Activated T-cell treated with anti-CD3 and anti-CD28 coated beads, Interleukin-2, amount 50 U/mL, for 72 hours (primary cell): ENCODE results near the gene CIRBP. TPM values are rescaled to one million over a fixed set of nuclear protein-coding genes. Genes with fewer than 3 reads are reported as not detected.
"Not testable (repeated sequence)": the region's sequence is repeated elsewhere in the genome, so short reads cannot be mapped to it uniquely, and the experiment has no call there.

Experiments
- ATAC-seq, 2 donors: fragments of 150-1000 bp; cut with Tn5 transposase; replicated peaks in 1 of 2; 2 replicates each; pipeline ENCODE4 v1.10.0; 2021; ENCODE audit warnings: moderate library complexity in 2 of 2, mild to moderate bottlenecking in 1 of 2
- DNase-seq, 2 donors: peaks; one replicate each; pipeline ENCODE4 v3.0.0; 2021 to 2022; ENCODE audit warnings: mixed read lengths in 1 of 2
- H3K27ac Mint-ChIP-seq: one replicate; pipeline ENCODE4 v1.8.0; 2022; ENCODE audit warnings: mild to moderate bottlenecking, moderate library complexity, mixed read lengths
- H3K27me3 Mint-ChIP-seq: one replicate; pipeline ENCODE4 v1.8.0; 2022; ENCODE audit warnings: low read depth, mixed read lengths
- H3K36me3 Mint-ChIP-seq, 2 donors: one replicate each; pipeline ENCODE4 v1.8.0; 2022; ENCODE audit warnings: mixed read lengths in 2 of 2, mild to moderate bottlenecking in 1 of 2; ENCODE audit not compliant: insufficient read depth in 2 of 2
- H3K4me1 Mint-ChIP-seq: one replicate; pipeline ENCODE4 v1.8.0; 2022; ENCODE audit warnings: low read depth, mixed read lengths
- H3K4me3 Mint-ChIP-seq, 2 donors: one replicate each; pipeline ENCODE4 v1.8.0; 2022; ENCODE audit warnings: mild to moderate bottlenecking in 2 of 2, mixed read lengths in 2 of 2, moderate library complexity in 2 of 2
- H3K9me3 Mint-ChIP-seq, 2 donors: one replicate each; pipeline ENCODE4 v1.8.0; 2022; ENCODE audit warnings: mixed read lengths in 2 of 2
- total RNA-seq, 2 donors: library from RNA; stranded (reverse); gene quantifications; one replicate each; pipeline ENCODE4 v1.2.3, GENCODE V29; 2022

Gene CIRBP
- total RNA-seq, 2 donors from 2014 or later = 400 to 456 TPM

DNA sequence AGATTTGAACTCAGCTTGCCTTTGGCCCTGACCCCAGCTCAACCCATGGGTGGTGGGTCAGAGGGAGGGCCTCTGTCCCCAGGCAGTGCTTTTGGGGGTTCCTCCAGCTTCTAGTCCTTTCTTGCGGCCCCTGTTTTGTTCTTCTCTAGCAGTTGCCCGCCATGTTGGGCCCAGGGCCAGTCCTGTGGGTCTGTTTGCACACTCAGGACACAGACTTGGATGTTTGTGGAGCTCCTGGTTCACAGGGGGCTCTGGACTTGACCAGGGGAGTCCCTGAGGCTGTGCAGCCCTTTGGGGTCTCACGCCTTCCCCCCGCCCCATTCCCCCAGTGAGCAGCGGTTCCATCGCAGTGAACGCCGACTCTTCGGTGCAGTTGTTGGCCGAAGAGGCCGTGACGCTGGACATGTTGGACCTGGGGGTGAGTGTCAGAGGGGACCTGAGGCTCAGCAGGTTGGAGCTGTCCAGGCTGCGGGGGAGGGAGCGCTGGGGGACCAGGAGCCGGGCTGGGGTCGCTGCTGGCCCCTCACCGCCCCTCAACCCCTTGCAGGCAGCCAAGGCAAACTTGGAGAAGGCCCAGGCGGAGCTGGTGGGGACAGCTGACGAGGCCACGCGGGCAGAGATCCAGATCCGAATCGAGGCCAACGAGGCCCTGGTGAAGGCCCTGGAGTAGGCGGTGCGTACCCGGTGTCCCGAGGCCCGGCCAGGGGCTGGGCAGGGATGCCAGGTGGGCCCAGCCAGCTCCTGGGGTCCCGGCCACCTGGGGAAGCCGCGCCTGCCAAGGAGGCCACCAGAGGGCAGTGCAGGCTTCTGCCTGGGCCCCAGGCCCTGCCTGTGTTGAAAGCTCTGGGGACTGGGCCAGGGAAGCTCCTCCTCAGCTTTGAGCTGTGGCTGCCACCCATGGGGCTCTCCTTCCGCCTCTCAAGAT lies 25.1 kb upstream of the CIRBP start:
- no peaks in the 10 kb centered on the region for H3K9me3 Mint-ChIP-seq
- peaks cover 5% of the 10 kb centered on the region for H3K27me3 Mint-ChIP-seq
- peak; percentile 90 to 91 for DNase-seq
- H3K4me3 Mint-ChIP-seq = peak overlapping the region; percentile 75 to 79
- peak overlapping the region; percentile 54 for H3K27ac Mint-ChIP-seq
- peaks cover 39% of the 10 kb centered on the region for H3K4me1 Mint-ChIP-seq
- ATAC-seq = peak; percentile 33 to 35
- H3K36me3 Mint-ChIP-seq = no peaks in the 10 kb centered on the region

DNA sequence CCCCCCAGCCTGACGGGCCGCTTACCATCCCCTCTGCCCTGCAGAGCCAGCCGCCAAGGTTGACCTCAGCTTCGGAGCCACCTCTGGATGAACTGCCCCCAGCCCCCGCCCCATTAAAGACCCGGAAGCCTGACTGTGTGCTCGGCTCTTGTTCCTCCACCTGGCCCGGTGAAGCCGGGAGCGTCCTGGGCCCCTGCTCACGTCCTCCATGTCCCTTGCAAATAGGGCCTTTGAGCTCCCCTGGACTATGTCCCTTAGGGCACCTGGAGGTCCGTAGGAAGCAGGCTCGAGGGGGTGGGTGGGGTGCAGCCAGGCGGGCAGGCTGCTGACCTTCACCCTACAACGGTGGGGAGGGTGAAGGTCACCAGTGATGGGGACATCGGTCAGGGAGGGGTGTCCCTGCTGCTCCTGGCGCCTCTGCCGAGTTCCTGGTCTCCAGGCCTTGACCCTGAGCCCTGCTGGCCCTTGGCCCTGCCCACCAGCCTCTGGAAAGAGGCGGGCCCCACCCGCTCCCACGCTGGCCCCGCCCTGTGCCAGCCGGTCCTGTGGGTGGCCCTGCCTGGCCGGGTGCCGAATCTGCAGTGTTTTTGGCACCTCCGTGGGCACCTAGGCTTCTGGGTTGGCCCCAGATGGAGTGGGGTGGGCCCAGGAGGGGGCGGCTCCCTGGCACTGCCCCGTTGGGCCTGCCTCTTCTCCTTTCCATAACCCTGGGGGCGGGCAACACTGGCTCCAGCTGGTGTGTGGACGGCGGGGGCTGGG lies 24.3 kb upstream of the CIRBP start:
- Mint-ChIP-seq H3K36me3 (peaks cover 2% of the 10 kb centered on the region in 2 donors), H3K27me3 (no peaks in the 10 kb centered on the region), H3K4me1 (peaks cover 33% of the 10 kb centered on the region), H3K9me3 (no peaks in the 10 kb centered on the region), H3K27ac (peak overlapping the region; percentile 54), H3K4me3 (peak overlapping the region; percentile 75 to 79)
- ATAC-seq (no peak), DNase-seq (peak in 1 of 2 donors; percentile 42)

DNA sequence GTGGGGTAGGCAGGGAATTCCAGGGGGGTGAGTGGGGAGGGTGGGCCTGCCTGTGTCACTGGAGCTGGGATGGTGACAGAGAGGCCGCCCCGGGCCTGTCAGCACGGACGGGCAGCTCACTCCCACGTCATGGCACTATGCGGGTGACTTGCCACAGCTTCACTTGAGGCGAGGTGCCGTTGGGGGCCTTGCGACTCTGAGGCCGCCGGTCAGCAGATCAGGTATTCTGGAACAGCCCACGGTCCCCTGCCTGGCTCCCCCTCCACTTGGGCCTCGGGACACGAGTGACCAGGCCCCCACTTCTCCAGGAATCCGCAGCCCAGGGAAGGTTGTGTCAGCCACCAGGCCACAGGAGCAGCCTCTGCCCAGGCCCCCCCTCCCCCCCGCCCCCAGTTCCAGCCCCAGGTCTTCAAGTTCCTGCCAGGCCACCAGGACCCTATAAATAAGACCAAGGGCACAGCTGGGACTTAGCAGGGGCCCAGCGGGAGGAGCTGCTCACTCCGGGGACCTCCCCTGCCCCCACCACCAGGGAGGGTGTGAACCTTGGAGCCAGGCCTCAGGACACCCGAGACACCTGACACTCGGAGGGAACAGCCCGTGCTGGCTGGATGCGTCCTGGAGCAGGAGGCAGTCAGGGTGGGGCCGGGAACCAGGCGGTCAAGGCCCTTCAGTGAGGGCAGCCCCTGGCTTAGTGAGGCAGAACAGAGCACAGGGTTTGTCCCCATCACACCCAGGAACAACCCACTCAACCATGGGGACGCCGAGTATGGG lies 23.5 kb upstream of the CIRBP start:
- DNase-seq = no peak
- Mint-ChIP-seq H3K27ac (no peak overlapping the region), H3K4me3 (no peak overlapping the region), H3K27me3 (no peaks in the 10 kb centered on the region), H3K4me1 (peaks cover 31% of the 10 kb centered on the region), H3K9me3 (no peaks in the 10 kb centered on the region), H3K36me3 (peaks cover 2% of the 10 kb centered on the region in 2 donors)
- ATAC-seq = no peak

DNA sequence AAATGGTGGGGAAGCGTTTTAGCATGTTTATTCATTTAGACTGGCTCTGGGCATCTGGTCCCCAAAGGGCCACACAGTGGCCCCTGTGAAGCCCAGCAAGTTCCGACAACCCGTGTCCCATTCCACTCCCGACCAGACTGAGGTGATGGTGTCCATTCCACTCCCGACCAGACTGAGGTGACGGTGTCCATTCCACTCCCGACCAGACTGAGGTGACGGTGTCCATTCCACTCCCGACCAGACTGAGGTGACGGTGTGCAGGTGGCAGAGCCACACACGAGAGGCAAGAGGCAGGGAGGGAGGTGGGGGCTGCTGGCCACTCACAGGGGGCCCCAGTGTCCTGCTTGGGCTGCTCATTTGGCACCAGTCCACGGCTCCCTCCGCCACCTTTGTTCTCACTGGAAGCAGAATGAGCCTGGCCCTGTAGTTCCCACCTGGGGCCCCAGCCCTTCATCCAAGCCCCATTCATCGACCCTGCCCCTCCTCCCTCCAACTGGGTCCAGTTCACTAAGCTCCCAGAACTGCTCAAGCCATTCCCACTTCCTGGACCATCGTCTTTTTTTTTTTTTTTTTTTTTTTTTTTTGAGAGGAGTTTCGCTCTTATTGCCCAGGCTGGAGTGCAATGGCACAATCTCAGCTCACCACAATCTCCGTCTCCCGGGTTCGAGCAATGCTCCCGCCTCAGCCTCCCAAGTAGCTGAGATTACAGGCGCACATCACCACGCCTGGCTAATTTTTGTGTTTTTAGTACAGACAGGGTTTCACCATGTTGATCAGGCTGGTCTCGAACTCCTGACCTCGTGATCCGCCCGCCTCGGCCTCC lies 22.7 kb upstream of the CIRBP start:
- not testable (repeated sequence) for H3K27ac Mint-ChIP-seq, H3K4me3 Mint-ChIP-seq, H3K36me3 Mint-ChIP-seq, DNase-seq, ATAC-seq, H3K9me3 Mint-ChIP-seq, H3K27me3 Mint-ChIP-seq
- peaks cover 23% of the 10 kb centered on the region for H3K4me1 Mint-ChIP-seq

DNA sequence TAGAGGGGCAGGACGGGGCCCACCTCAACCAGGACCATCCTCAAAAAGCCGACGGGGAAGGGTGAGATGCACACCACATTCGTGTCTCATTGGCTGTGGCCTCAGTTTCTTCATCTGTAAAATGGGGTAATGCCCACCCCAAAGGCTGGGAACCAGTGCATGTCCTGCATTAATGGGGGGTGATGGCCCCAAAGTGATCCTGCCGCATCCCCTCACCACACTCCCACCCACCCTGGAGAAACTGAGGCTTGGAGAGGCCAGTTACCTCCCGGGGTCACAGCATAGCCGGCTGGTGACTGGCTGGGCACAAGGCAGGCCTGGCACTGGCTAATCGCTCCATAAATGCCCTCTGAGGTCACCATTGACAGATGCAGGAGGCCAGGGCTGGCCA lies 21.4 kb upstream of the CIRBP start:
- Mint-ChIP-seq H3K4me3 (peak overlapping the region in 1 of 2 donors; percentile 60), H3K27me3 (no peaks in the 10 kb centered on the region), H3K9me3 (no peaks in the 10 kb centered on the region), H3K27ac (no peak overlapping the region), H3K4me1 (peaks cover 15% of the 10 kb centered on the region), H3K36me3 (peaks cover 8 to 9% of the 10 kb centered on the region in 2 donors)
- DNase-seq (no peak), ATAC-seq (no peak)

DNA sequence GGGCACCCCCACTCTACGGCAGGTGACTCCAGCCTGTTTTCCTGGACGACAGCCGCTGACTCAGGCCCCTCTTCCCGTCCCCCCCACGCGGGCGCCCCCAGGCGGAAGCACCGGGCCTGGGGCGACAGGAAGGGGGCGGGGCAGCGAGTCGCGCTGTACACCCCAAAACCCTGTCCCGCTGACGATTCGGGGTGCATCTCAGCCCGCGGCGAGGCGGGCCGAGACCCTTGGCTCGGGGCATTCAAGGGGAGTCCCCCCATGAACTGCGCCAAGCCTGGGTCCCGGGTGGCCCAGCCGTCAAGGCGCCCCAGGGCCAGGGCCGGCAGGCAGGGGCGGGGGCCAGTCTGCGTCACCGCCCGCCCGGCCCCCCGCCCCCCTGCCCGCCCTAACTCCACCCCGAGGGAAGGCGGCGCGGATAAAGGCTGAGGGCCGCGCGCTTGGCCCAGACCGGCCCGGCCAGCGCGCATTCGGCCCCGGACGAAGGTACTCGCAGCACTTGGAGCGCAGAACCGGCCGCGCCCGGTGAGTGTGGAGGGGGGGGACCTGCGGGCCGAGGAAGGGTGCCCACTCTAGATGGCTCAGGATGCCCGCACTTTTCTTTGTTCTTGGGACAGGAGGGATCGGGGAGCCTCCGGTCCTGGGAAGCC lies 20.9 kb upstream of the CIRBP start, which contains the start of gene MIDN:
Gene MIDN (plus strand): TSS at position 445 of the 647 bp plus-strand sequence. CDS start 1,714 bp downstream, outside the sequence.
- Mint-ChIP-seq H3K36me3 (peaks cover 8 to 10% of the 10 kb centered on the region in 2 donors), H3K4me3 (peak within 1 kb of the TSS; percentile 77 to 81), H3K4me1 (peaks cover 12% of the 10 kb centered on the region), H3K9me3 (no peaks in the 10 kb centered on the region), H3K27ac (peak within 1 kb of the TSS; percentile 81), H3K27me3 (no peaks in the 10 kb centered on the region)
- peak; percentile 27 to 36 for ATAC-seq
- peak; percentile 82 to 87 for DNase-seq

DNA sequence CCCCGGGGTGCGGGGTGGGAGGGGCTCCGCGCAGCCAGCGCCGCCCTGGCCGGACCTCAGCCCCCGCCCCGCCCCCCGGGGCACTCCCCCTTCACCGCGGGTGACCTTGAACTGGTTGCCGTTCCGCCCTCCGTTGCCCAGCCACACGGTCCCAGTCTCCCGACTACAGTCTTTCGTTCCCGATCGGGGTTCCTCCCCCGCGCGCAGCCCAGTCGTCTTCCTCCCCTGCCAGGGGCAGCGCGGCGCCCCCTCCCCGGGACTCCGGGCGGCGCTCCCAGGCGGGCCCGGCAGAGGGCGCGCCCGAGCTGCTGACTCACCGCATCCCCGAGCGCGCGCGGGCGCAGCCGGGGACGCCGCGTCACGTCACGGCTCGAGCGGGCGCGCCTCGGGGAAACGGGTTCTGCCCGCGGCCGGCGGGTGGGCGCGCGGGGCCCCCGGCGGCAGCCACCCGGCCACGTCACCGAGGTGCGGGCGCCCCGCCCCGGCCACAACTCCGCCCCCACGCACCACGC lies 20.3 kb upstream of the CIRBP start:
- H3K27ac Mint-ChIP-seq = no peak overlapping the region
- no peaks in the 10 kb centered on the region for H3K9me3 Mint-ChIP-seq
- no peaks in the 10 kb centered on the region for H3K27me3 Mint-ChIP-seq
- DNase-seq = peak; percentile 86 to 91
- ATAC-seq = peak; percentile 30 to 42
- peak overlapping the region; percentile 77 to 81 for H3K4me3 Mint-ChIP-seq
- peaks cover 14% of the 10 kb centered on the region for H3K4me1 Mint-ChIP-seq
- peaks cover 9 to 13% of the 10 kb centered on the region in 2 donors for H3K36me3 Mint-ChIP-seq

DNA sequence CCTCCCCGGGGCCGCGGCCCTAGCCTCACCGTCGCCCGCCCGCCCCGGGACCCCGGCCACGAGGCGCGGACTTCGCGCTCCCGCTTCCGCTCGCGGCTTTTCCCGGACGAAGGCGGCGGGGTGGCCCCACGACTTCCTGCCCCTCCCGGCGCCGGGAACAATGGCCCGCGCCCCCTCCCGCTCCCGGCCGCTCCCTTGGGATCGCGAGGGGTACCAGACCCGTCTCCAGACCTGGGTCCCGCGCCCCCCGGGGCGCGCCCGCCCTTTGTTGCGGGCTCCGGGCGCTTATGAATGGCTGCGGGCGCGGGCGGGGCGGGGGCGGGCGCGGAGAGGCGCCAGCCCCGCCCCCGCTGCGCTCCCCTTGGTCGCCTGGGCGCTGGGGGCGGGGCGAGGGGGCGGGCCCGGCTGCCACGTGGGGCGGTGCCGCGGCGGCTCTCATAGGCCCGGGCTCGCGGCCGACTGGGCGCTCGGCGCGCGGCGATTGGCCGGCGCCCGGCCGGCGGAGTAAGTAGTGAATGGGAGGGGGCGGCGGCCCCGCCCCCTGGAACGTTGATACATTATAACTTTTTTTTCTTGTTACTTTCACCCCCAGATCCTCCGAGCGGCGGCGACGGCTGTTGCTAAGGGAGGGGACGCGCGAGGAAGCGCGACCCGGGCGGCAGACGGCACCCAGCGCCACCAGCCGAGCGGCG lies 19.7 kb upstream of the CIRBP start:
- peak overlapping the region; percentile 80 to 82 for H3K4me3 Mint-ChIP-seq
- DNase-seq (peak; percentile 93 to 94), ATAC-seq (peak; percentile 55)
- no peaks in the 10 kb centered on the region for H3K27me3 Mint-ChIP-seq
- peaks cover 12% of the 10 kb centered on the region for H3K4me1 Mint-ChIP-seq
- no peaks in the 10 kb centered on the region for H3K9me3 Mint-ChIP-seq
- H3K36me3 Mint-ChIP-seq = peaks cover 9 to 13% of the 10 kb centered on the region in 2 donors
- H3K27ac Mint-ChIP-seq = peak overlapping the region; percentile 94

DNA sequence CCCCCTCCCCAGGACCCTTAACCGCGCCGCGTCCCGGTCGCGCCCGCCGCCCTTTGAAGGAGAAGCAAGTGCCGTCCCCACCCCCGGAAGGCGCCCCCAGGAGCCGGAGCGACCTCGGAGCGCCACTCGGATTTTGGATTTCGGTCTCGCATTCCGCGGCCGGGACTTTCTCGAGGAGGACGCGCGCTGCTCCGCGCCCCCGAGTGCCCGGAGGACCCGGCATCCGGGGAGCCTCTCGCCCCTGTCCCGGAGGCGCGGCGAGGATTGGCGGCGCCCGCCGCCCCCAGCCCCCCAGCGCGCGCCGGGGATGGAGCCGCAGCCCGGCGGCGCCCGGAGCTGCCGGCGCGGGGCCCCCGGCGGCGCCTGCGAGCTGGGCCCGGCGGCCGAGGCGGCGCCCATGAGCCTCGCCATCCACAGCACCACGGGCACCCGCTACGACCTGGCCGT lies 19.1 kb upstream of the CIRBP start:
- H3K4me1 Mint-ChIP-seq = peaks cover 13% of the 10 kb centered on the region
- peaks cover 9 to 15% of the 10 kb centered on the region in 2 donors for H3K36me3 Mint-ChIP-seq
- H3K27ac Mint-ChIP-seq = peak overlapping the region; percentile 94
- H3K9me3 Mint-ChIP-seq = no peaks in the 10 kb centered on the region
- DNase-seq (no peak), ATAC-seq (no peak)
- peak overlapping the region; percentile 80 to 82 for H3K4me3 Mint-ChIP-seq
- H3K27me3 Mint-ChIP-seq = no peaks in the 10 kb centered on the region

DNA sequence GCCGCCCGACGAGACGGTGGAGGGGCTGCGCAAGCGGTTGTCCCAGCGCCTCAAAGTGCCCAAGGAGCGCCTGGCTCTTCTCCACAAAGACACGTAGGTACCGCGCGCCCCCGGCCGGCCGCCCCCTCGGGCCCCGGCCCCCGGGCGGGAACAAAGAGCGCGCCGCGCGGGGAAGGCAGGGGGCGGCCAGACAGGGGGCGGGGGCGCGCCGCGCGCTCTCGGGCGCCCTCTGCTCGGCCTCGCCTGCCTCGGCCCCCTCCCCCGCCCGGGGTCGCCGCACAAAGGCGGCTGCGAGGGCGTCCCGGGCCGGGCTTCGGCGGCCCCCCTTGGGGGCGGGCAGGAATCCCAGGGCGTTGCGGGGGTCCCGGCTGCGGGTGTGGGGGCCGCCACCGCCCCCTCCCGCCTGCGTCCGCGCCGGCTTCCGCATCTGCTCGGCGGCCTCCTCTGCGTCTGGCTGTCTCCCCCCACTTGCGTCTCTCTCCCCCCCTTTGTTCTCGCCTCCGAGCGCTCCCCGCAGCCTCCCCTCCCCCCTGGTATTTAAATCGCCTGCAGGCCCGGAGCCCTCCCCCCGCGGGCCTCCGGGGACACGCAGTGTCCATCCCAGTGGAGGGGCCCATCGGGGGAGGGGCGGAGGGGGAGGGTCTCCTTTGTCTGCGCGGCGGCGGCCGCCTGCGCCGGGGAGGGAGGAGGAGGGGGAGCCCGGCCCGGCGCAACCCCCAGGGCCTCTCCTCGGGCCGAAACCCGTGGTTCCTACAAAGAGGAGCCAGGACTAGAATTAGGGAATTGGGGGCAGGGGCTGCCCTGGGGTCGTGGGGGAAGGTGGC lies 18.5 kb upstream of the CIRBP start:
- Mint-ChIP-seq H3K4me3 (peak overlapping the region; percentile 86 to 91), H3K27ac (no peak overlapping the region), H3K9me3 (no peaks in the 10 kb centered on the region), H3K36me3 (peaks cover 9 to 18% of the 10 kb centered on the region in 2 donors), H3K27me3 (no peaks in the 10 kb centered on the region), H3K4me1 (peaks cover 16% of the 10 kb centered on the region)
- no peak for ATAC-seq
- DNase-seq = peak; percentile 49 to 53
